GM18499 (cell line): Measurements from ENCODE around the gene NINJ1.
"Not testable (repeated sequence)": the region's sequence is repeated elsewhere in the genome, so short reads cannot be mapped to it uniquely, and the experiment has no call there.

Experiments
- ATAC-seq: cut with Tn5 transposase; IDR thresholded peaks from one replicate; pipeline ENCODE4 v1.9.1; 2021; ENCODE audit warnings: moderate number of reproducible peaks; ENCODE audit not compliant: insufficient read depth, unreplicated experiment

NINJ1 gene

GRCh38 chr9:93110311-93110855, 23.7 kb downstream of the NINJ1 start:
- no peak for ATAC-seq

DNA sequence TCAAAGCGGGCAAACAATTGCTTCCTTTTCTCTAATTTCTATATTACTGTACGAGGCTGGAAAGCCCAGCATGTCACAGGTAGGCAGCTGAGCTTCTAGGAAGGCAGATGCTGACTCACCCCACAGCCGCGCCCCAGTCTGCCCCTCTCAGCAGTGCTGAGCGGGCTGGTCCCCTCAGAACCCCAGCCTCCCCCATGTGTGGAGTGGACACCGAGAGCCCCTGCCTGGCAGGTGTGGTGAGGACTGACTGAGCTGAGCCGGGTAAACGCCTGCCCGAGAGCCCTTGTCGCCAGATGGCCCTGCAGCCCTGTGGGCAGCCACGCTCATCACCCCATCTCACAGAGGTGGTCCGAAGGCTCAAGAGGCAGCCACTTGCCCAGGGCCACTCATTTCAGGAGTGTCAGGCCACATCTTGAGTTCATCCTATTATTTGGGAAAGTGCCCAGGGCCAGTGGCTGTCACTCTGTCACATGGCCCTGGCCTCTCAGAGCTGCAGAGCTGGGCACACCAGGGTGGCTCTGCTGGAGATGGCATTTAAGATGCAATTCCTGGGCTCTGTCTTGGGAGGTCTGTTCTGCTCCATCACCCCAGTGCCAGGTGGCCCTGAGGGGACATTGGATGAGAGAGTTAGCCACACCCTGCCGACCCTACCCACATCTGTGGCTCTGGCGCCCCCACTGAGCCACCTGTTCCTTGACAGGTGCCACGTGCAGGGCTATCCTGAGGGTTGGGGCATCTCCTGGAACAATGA, 25.6 kb downstream of the NINJ1 start:
- no peak for ATAC-seq

DNA sequence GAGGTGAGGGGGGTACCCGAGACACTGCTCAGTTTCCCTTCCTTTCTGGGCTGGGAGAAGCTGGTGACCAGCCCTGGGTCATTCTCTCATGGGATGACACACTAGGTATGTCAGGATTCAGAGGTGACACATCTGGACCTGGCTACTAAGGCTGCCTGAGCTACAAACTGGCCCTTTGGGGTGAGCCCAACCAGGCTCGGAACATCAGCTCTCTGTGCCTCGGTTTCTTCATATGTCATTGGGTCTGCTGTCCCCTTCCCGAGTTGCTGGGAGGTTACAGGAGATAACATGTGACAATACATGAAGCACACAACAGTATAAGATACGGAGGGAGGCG, 26.3 kb downstream of the NINJ1 start:
- ATAC-seq = no peak

GRCh38 chr9:93107151-93107824, 26.8 kb downstream of the NINJ1 start:
- ATAC-seq = no peak

DNA sequence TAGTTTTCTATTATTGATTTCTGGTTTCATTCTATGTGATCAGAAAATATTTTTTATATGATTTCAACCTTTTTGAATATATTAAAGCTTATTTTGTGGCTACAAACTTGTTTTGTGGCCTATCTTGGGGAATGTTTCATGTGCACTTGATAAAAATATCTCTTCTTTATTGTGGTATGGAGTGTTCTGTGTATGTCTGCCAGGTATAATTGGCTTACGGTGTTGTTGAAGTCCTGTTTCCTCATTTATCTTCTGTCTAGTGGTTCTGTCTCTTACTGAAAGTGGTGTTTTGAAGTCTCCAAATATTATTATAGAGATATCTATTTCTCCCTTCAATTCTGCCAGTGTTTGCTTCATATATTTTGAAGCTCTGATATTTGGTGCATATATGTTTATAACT, 28.4 kb downstream of the NINJ1 start:
- no peak for ATAC-seq

- not testable (repeated sequence) for ATAC-seq
Observed at GRCh38 chr9:93101086-93101485, 33.0 kb downstream of the NINJ1 start.

DNA sequence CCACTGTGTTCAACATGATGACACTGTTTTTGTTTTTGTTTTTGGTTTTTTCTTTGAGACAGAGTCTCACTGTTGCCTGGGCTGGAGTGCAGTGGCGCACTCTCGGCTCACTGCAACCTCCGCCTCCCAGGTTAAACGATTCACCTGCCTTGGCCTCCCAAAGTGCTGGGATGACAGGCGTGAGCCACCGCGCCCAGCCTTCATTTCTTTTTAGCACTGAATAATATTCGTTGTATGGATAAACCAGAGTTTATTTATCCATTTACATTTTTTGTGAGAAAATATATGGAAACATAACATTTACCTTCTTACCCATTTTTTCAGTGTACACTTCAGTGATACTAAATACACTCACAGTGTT, 33.8 kb downstream of the NINJ1 start:
- no peak for ATAC-seq

DNA sequence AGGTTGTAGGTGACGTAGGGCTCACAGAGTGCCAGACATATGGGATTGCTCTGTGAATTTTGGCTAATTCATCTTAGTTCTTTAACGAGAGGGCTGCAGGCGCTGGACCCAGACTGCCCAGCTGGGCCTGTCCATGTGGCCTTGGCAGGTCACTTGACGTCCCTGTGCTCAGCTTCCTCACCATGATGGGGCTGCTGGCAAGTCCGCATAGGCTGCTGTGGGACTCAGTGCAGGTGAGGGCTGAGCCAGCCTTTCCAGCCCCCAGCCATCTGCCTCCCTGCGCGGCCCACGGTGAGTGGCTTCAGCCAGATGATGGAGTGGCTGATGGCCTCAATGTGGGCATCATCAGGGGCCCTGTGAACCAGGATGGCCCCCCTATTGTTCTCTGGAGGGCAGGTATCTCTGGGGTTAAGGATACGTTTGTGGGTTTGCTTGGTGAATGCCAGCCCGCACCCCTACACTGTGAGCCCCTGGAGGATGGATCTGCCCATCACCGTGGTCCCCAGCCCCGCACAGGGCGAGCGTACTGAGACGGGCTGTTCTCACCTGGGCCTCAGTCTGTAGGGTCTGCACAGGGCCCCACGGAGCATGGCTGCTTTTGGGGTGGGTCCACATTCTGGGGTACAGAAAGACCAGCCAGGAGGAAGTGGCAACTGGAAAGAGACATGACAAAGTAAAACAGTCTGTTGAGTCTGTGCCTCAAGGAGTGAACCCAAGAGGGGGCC, 34.3 kb downstream of the NINJ1 start:
- no peak for ATAC-seq

- ATAC-seq = no peak
Observed at GRCh38 chr9:93098236-93098946, 35.7 kb downstream of the NINJ1 start.

- ATAC-seq = no peak
Observed at GRCh38 chr9:93097511-93098201, 36.4 kb downstream of the NINJ1 start.

GRCh38 chr9:93096811-93097382, 37.2 kb downstream of the NINJ1 start:
- no peak for ATAC-seq

GRCh38 chr9:93096131-93096802, 37.8 kb downstream of the NINJ1 start, which contains the start of gene CARD19:
TSS of gene CARD19 (plus strand) at chr9:93096217. CDS start at chr9:93096346, 129 bp downstream.
- no peak for ATAC-seq

- ATAC-seq = peak; percentile 30
Observed at GRCh38 chr9:93095205-93096130, 38.6 kb downstream of the NINJ1 start.

DNA sequence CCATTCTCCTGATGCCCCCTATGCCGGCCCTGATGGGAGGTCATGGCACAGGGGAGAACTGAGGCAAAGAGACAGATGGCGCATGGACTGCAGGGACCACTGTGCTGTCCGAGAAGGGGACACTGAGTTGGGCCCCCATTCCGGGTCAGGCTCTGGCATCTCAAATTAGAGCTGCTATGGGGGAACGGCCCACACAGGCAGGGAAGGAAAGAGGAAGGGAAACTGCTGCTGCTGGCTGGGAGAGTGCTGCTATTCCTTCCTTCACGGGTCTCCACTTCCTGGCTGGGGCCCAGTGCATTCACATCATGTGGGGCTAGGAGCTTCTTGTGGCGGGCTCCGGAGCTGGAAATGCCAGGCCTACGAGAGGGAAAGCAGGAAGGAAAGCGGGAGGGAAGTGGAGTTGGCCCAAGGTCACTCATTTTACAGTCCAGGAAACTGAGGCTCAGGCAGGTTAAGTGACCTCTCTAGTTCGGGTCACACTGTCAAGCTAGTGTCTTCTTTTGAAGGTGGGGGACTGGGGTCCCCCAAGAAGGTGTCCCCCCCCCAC, 39.3 kb downstream of the NINJ1 start:
- no peak for ATAC-seq

- ATAC-seq = no peak
Observed at GRCh38 chr9:93093877-93094657, 40.0 kb downstream of the NINJ1 start.

DNA sequence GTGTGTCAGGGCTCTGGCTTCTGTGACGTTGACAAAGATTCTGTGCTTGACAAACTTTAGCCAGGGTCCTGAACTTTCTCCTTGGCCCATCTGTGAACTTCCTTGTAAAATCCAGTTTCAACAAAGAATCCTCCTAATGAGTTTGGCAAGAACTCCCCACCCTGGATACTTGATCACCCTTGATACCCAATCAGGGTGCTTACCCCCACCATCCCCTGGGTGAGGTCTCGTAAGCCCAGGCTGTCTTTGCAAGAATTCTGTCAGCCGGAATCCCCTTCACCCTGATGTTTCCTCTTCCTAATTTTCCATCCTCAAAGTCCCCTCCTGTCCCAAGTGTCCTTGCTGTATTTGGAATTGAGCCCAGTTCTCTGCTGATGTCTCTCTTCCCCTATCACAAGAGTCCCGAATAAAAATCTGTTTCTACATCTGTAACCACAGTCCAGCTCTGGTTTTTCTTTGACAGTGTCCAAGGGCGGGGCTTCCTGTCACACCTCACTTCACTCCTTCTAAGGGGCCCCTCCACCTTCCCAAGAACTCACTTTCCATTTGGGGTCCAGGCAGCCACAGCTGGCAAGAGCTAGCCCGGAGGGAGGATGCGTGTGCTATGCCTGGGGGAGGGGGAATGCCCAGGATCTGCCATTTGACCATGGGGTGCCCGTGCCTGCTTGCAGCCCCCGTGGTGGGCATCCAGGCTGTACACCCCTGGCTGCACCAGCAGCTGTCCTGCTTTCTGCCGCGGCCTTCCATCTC, 40.7 kb downstream of the NINJ1 start:
- no peak for ATAC-seq
